T-helper 1 cell (primary cell): ENCODE results near the gene ELMOD3.
A peak's percentile ranks its signal among the peaks of the same experiment; 100 is the strongest.
"Not testable (repeated sequence)": the region's sequence is repeated elsewhere in the genome, so short reads cannot be mapped to it uniquely, and the experiment has no call there.

Source experiments
- DNase-seq, 5 donors: peaks; one replicate each; pipeline ENCODE4 v3.0.0-alpha.2; 2012 to 2020

The ELMOD3 gene

DNA sequence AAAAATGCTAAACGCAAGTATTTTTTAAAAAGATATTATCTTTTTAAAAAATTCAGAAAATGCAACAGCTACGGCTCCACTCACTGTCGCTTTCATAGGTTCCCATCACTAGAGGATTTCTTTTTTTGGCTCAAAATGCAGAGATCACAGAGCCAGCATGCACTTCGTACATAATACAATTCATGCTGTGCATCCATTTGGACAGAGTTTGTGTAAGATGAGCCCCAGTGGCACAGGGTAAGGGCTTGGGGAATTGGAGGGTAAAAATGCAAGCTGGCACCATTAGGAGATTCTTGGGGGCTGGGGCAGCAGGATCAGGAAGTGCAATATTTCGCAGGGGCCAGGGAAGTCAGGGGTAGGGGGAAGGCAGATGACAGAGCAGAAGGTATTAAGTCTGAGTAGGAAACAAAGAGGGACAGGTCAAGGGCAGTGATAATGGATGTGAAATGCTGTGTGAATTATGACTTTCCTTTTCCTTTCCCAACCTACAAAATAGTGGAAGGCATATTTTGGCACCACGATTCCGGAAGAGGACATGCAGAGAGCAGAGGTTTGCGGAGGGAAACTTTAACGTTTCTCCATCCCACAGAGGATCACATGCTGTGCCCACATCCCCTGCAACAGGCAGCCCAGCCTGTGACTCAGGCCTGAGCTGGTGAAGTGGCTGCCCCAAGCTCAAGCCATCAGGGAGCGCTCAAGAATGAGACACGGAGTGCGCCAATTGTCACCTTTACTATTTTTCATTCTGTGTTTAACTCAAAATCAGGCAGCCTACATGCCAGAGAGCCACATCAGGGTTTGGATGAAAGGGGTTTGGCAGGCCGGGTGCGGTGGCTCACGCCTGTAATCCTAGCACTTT, 50.9 kb downstream of the ELMOD3 start:
- peak in 3 of 5 donors; percentile 29 to 88 (median 52) for DNase-seq

GRCh38 chr2:85409845-85410583, 55.4 kb downstream of the ELMOD3 start, which contains the start of gene CAPG:
CAPG (minus strand) TSS chr2:85410366; CDS start chr2:85402145, 8,221 bp downstream.
- peak in 2 of 5 donors; percentile 33 to 43 for DNase-seq

- DNase-seq, result no peak
Observed at GRCh38 chr2:85410584-85411404, 56.2 kb downstream of the ELMOD3 start.

- DNase-seq, result no peak
Observed at GRCh38 chr2:85411405-85411748, 56.8 kb downstream of the ELMOD3 start.

GRCh38 chr2:85413592-85414420, 59.2 kb downstream of the ELMOD3 start:
- DNase-seq, result no peak

- DNase-seq, result not testable (repeated sequence)
Observed at GRCh38 chr2:85414421-85414759, 59.8 kb downstream of the ELMOD3 start.

DNA sequence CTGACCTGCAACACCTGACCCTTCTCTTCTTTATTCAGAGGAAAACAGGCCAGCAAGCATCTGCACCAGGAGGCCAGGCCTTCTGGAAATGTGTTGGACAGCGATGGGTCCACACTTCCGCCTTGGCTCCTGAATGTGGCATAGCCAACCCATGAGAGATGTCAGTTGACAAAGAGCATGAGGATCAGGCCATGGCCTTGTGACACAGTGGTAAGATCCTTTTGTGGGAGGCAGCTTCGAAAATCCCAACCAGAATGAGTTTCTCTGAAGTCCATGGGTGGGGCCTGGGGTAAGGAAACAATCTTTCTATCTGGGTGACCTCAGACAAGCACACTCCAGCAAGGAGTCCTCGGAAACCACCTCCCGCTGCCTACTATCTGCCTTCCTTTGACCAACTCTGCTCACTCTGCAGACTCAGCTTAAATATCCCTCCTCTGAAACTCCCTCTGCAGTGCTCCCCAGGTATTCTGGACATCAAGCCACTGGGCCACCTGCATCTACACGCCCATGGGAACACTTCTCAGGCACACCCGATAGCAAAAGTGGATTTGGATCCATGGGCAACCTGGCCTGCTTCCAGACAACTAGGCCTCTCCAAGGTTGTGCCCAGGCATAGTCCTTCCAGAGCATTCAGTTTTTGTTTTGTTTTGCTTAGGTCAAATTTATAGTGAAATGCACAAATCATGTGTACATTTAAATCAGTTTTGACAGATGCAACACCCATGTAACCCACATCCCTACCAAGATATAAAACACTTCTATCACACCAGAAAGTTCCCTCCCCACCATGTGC, 60.4 kb downstream of the ELMOD3 start:
- no peak for DNase-seq

DNA sequence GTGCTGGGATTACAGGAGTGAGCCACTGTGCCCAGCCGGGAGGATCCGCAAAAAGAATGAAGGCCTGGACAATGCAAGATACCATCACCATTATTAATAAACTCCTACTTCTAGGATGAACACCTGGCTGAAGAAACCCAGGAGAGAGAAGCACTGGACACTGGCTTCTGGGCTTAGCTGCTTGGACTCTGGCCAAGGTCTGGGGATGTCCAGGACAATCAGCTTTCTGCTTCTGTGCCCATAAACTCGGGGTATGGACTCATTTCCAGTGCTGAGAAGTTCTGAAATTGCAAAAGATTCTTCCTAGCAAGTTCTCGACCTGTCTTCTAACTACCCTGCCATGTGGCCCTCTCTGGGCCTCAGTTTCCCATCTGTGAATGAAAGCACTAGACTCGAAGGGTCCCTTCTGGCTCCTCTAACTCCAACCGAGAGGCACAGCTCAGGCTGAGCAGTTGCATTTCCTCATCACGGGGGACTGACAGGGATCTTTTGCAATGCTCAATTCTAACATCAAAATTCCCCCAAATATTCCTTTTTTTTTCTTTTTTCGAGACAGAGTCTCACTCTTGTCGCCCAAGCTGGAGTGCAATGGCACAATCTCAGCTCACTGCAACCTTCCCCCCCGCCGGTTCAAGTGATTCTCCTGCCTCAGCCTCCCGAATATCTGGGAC, 61.5 kb downstream of the ELMOD3 start:
- DNase-seq, result no peak

GRCh38 chr2:85418132-85419008, 63.8 kb downstream of the ELMOD3 start, which contains the start of gene SH2D6:
SH2D6 (plus strand) TSS chr2:85418714; CDS start chr2:85429466, 10,752 bp downstream.
- DNase-seq, result peak; percentile 53 to 89 (median 73)

- no peak for DNase-seq
Observed at GRCh38 chr2:85419009-85419675, 64.6 kb downstream of the ELMOD3 start.

DNA sequence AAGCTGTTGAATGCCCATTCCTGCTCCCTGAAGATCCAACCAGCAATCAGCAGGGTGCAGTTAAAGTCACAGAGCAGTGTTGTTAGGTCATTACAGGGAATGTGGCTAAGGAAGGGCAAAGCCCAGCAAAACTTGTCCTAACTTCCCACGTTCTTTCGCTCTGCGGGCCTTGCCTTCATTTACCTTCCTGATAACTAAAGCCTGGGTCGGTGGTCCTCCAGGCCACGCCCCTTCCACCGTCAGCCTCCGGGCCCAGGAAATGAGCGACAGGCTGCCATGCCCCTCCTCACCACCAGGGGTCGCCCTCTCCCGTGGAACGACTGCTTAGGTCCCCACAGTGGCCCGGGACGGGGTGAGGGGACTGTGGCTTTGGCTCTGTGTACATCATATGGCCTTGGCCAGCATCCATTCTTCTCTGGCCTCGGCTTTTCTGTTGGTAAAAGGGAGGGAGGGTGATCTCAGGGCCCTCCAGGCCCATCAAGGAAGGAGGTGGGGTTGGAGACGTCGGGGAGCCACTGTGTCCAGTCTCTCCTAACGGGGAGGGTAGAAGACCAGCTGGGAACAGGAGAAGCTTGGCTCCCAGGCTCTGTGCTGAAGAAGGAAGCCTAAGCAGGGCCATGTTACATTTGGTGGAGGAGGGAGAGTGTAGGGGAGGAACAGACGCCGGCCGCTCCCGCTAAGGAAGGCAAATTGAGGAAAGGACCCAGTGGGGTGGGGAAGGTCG, 66.1 kb downstream of the ELMOD3 start:
- DNase-seq, result peak; percentile 72 to 87 (median 83)

- no peak for DNase-seq
Observed at GRCh38 chr2:85421260-85422071, 66.9 kb downstream of the ELMOD3 start.

DNA sequence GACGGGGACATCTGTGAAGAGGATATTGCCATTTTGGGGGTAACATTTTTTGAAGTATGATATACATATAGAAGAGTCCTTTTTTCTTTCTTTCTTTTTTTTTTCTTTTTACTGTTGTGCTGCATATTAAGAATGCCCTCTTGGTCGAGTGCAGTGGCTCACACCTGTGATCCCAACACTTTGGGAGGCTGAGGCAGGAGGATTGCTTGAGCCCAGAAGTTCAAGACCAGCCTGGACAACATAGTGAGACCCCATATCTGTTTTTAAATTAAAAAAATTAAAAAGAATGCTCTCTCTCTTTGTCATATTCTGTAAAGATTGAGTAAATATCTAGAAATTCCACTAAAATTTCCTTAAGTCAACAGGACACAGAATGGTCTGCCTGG, 67.5 kb downstream of the ELMOD3 start:
- DNase-seq, result no peak

- no peak for DNase-seq
Observed at GRCh38 chr2:85423525-85423924, 69.0 kb downstream of the ELMOD3 start.

DNA sequence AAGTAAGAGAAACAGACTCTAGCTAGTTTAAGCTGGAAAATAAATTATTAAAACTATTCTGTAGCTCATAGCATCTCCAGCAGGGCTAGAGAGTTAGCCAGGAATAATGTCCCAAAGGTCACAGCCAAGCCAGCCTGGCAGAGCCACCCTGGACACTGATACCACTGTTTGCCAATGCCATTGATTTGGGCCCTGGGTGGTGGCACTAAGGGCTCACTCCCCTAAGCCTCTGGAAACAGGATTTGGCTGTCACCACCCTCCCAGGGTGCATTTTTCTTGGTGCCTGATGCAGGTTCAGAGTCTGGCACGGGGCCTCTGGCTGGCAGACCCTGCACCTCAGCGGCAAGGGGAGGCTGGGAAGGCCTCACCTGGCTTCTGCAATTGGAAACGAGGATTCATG, 71.0 kb downstream of the ELMOD3 start:
- no peak for DNase-seq

DNA sequence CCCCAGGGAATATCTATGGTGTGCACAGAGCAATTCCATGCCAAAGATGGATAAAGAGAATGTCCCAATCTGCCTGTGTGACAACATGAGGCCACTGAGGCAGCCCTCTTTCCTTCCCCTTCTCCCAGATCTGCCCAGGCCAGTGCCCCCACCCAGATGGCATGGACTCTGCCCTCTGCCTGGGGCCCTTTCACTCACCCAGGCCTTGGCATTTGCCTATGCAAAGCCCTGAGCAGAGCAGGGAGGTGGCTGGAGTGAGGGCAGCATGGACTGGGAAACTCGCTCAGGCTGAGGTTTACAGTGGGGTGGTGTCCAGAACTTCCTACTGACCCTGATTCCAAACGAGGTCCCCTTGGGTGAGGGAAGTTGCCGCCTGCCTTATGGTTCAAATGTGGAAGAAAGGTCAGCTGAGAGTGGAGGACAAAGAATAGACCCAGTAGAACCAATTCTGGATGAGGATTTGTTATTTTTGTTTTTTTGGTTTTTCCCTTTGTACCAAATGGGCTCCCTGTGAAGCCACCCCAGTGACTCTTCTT, 72.8 kb downstream of the ELMOD3 start:
- DNase-seq, result no peak

DNA sequence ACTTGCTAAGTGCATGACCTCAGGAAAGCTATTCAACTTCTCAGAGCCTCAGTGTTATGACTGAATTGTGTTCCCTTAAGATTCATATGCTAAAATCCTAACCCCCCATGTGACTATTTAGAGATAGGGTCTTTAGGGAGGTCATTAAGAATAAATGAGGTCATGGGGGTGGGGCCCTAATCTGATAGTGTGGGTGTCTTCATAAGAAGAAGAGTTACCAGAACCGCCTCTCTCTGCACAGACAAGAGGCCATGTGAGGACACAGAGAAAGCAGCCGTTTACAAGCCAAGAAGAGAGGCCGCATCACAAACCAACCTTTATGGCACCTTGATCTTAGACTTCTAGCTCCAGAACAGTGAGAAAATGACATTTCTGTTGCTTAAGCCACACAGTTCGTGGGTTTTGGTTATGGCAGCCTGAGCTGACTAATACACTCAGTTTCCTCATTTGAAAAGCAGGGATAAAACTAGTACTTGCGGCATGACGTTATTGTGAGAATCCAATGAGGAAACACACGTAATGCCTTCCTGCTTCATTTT, 73.8 kb downstream of the ELMOD3 start:
- DNase-seq, result no peak
